A673 (cell line): Measurements from ENCODE around the gene RLF.

ENCODE experiments used
- EZH2 ChIP-seq: fragments of 200-600 bp; sonication (generic); IDR thresholded peaks from 2 replicates; pipeline ENCODE4 v1.6.1; 2017; ENCODE audit warnings: borderline replicate concordance, low read depth, mild to moderate bottlenecking, mixed read lengths, antibody characterized with exemption, low read length; ENCODE audit not compliant: poor library complexity, severe bottlenecking
- TF ChIP-seq, protein P1 (sequence below): fragments of 300-800, 200-600 bp; sonication (generic); conservative IDR thresholded peaks from 2 replicates; pipeline ENCODE4 v1.5.1; 2017; ENCODE audit warnings: low read depth, mild to moderate bottlenecking, antibody characterized with exemption, low read length, moderate library complexity, mixed read lengths

DNA sequence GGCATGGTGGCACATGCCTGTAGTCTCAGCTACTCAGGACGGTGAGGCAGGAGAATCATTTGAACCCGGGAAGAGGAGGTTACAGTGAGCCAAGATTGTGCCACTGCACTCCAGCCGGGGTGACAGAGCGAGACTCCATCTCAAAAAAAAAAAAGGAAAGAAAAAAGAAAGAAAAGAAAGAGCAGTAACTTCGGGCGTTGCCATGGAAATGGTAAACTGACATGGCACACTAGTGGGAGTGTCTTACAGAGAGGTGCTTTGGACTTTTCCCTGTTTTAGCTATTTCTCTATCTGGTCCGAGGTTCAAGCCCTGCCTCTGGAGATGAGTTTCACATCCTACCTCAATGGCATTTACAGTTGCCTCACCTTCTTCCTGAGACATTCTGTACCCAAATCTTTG, 41.1 kb upstream of the RLF start:
- TF ChIP-seq, protein P1, sequence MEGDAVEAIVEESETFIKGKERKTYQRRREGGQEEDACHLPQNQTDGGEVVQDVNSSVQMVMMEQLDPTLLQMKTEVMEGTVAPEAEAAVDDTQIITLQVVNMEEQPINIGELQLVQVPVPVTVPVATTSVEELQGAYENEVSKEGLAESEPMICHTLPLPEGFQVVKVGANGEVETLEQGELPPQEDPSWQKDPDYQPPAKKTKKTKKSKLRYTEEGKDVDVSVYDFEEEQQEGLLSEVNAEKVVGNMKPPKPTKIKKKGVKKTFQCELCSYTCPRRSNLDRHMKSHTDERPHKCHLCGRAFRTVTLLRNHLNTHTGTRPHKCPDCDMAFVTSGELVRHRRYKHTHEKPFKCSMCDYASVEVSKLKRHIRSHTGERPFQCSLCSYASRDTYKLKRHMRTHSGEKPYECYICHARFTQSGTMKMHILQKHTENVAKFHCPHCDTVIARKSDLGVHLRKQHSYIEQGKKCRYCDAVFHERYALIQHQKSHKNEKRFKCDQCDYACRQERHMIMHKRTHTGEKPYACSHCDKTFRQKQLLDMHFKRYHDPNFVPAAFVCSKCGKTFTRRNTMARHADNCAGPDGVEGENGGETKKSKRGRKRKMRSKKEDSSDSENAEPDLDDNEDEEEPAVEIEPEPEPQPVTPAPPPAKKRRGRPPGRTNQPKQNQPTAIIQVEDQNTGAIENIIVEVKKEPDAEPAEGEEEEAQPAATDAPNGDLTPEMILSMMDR, result no peak
- TF ChIP-seq EZH2, result no peak
